Stimulated activated naive CD8-positive, alpha-beta T cell treated with anti-CD3 and anti-CD28 coated beads, Interleukin-15, Interleukin-2, amounts not matched to agents 100 U/mL and 50 U/mL, for 24 hours (primary cell): ENCODE data around the gene ADRA2C.
"Not testable (repeated sequence)": the region's sequence is repeated elsewhere in the genome, so short reads cannot be mapped to it uniquely, and the experiment has no call there.

ENCODE experiments used
- ATAC-seq: fragments of 150-1000 bp; cut with Tn5 transposase; one replicate; pipeline ENCODE4 v1.10.0; 2021
- DNase-seq: peaks from one replicate; pipeline ENCODE4 v3.0.0; 2021

ADRA2C gene

DNA sequence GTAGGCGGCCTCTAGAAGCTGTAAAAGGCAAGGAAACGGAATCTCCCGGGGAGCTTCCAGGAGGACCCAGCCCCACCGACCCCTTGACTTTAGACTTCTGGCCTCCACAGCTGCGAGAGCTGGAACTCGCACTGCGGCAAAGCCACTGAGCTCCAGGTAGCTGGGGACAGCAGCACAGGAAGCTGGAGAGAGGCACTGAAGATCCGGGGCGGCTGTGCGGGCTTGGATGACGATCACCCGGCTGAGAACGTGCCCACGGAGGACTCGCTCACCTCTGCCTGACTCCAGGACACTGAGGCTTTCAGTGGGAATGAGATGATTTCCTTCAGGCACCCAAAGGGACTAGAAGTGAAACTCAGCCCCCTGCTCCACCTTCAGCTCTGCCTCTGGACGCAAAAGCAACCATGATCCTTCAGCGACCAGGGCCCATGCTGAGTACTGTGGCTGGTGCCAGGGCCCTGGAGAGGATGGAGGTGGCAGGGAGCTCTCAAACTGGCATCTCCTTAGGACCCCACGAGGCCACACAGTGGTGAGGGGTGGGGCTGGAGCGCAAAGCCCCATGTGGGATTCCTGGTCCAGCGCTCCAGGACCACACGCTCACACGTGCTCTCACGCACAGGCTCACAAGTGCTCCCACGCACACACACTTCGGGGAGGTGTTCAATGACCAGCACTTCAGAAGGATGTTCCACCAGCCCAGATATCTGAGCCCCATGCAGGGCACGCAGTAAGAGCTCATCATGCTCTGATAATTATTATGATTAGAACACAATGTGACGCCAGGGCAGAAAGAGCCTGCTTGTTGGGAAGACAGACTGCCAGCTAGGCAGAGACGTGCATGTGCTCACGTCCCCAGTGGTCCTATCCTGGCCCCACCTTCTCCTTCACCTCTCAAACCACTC lies 47.2 kb downstream of the ADRA2C start:
- DNase-seq (no peak), ATAC-seq (no peak)

DNA sequence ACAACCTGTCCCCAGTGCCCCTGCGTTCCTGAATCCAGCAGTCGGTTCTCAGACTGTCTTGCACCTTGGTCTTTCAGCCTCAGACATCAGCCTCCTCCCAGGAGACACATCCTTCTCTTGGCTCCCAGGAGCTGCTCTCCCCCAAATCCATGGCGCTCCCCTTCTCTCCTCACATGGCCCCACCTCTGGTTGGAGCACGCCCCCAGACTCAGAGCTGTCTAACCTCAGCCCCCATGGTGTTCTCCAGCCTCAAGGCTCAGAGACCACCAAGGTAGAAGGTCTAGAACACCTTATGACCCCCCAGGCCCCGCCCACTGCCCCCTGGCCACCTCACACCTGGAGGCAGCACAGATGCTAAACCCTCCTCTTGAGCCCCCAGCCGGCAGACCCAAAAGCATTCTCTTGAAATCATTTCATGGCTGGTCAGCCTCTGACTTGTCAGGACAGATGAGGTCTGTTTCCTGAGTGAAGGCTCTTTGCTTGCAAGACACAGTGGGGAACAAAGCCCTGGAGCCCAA lies 47.9 kb downstream of the ADRA2C start:
- DNase-seq = no peak
- ATAC-seq = no peak

DNA sequence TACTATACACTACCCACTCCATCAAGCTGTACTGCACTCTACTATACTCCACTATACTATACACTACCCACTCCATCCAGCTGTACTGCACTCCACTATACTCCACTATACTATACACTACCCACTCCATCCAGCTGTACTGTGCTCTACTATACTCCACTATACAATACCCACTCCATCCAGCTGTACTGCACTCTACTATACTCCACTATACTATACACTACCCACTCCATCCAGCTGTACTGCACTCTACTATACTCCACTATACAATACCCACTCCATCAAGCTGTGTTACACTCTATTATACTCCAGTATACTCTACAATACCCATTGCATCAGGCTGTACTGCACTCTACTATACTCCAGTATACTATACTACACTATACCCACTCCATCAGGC lies 48.7 kb downstream of the ADRA2C start:
- DNase-seq, ATAC-seq: not testable (repeated sequence)

GRCh38 chr4:3816256-3816825 lies 50.2 kb downstream of the ADRA2C start:
- no peak for DNase-seq
- no peak for ATAC-seq

DNA sequence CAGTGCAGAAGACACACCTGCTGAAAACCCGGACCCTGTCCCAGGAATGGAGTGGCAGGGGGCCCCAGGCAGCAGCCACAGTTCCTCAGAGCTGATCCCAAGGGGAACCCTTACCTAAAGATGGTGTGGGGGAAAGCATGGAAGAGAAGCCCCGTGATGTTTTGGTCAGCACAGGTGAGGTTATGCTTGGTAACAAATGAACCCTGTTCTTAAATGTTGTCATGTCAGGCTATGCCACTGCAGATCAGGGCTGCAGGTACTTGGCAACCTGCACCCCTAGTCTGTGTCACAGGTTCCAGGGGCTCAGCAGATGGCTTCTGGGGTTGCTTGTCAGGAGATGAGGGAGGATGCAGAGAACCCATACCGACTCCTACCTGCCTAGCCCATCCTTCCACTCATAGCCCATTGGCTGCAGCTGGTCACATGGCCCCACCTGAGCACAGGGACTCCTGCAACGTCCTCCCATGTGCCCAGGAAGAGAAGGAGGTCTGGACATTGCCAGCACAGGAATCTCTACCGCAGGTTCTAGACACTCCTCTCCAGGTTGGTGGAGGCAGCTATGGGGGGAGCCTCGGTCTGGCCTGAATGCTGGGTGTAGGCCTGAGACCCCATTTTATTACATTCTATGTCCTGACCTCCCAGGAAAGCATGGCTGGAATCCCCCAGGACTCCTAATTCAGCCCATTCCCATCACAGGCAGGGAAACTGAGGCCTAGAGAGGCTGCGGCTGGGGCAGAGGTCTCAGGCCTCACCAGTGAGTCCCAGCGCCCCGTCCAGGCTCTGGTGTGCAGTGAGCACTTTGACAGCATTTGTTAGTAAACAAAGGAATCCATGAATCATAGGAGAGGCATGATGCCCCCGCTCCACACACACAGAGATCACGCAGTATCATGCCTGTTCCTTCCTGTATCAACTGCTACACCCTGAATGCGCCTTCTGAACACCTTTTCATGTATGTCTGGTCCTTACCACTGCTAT lies 51.1 kb downstream of the ADRA2C start:
- DNase-seq = no peak
- no peak for ATAC-seq
